Measurements from ENCODE around the gene TAF11L13.
"Not testable (repeated sequence)": the region's sequence is repeated elsewhere in the genome, so short reads cannot be mapped to it uniquely, and the experiment has no call there.

The TAF11L13 gene

GRCh38 chr5:17655201-17655759 lies 23.4 kb downstream of the TAF11L13 start:
- H3K27ac Mint-ChIP-seq; H3K9me3 Mint-ChIP-seq; DNase-seq; H3K36me3 Mint-ChIP-seq; ATAC-seq (replicated peaks); H3K4me1 Mint-ChIP-seq; H3K4me3 Mint-ChIP-seq; H3K27me3 Mint-ChIP-seq: not testable (repeated sequence)

- Mint-ChIP-seq H3K27ac (no peak overlapping the region), H3K4me1 (no peaks in the 10 kb centered on the region), H3K36me3 (no peaks in the 10 kb centered on the region), H3K27me3 (no peaks in the 10 kb centered on the region), H3K4me3 (no peak overlapping the region), H3K9me3 (peaks cover 0 to 3% of the 10 kb centered on the region in 2 donors)
- ATAC-seq (replicated peaks) (no peak), DNase-seq (no peak)
These were observed 24.0 kb downstream of the TAF11L13 start for GRCh38 chr5:17655921-17656320.

GRCh38 chr5:17663182-17663581 lies 31.3 kb downstream of the TAF11L13 start:
- ATAC-seq (replicated peaks), result no peak
- Mint-ChIP-seq H3K9me3 (peaks cover 3 to 7% of the 10 kb centered on the region in 2 donors), H3K27me3 (no peaks in the 10 kb centered on the region)

GRCh38 chr5:17665836-17666235 lies 33.9 kb downstream of the TAF11L13 start:
- no peak for DNase-seq
- H3K9me3 Mint-ChIP-seq, result peaks cover 5% of the 10 kb centered on the region in 2 donors
- no peaks in the 10 kb centered on the region for H3K36me3 Mint-ChIP-seq
- no peak overlapping the region for H3K4me3 Mint-ChIP-seq
- ATAC-seq (replicated peaks), result peak; percentile 73 to 76
- no peak overlapping the region for H3K27ac Mint-ChIP-seq
- peaks cover 17 to 23% of the 10 kb centered on the region in 2 donors for H3K4me1 Mint-ChIP-seq
- no peaks in the 10 kb centered on the region for H3K27me3 Mint-ChIP-seq

More at GRCh38 chr5:17663182-17663581, 31.3 kb downstream of the TAF11L13 start:
- DNase-seq, result no peak
- Mint-ChIP-seq H3K4me1 (peaks cover 17 to 23% of the 10 kb centered on the region in 2 donors), H3K4me3 (no peak overlapping the region), H3K27ac (no peak overlapping the region), H3K36me3 (no peaks in the 10 kb centered on the region)

- Mint-ChIP-seq H3K27ac (peak overlapping the region; percentile 65), H3K27me3 (no peaks in the 10 kb centered on the region), H3K36me3 (peaks cover 4 to 5% of the 10 kb centered on the region in 2 donors), H3K4me3 (peak overlapping the region; percentile 22 to 58), H3K9me3 (peaks cover 4 to 9% of the 10 kb centered on the region in 2 donors), H3K4me1 (peaks cover 16 to 23% of the 10 kb centered on the region in 2 donors)
- ATAC-seq (replicated peaks) (peak; percentile 81 to 83), DNase-seq (no peak)
These were observed 34.9 kb downstream of the TAF11L13 start for GRCh38 chr5:17666726-17667235.

GRCh38 chr5:17670353-17670752 lies 38.5 kb downstream of the TAF11L13 start:
- ATAC-seq (replicated peaks), result no peak
- no peak overlapping the region for H3K4me3 Mint-ChIP-seq

GRCh38 chr5:17678751-17679324 lies 47.0 kb downstream of the TAF11L13 start:
- H3K27ac Mint-ChIP-seq, result no peak overlapping the region
- no peak overlapping the region for H3K4me3 Mint-ChIP-seq
- ATAC-seq (replicated peaks) (no peak), DNase-seq (no peak)
- no peaks in the 10 kb centered on the region for H3K9me3 Mint-ChIP-seq
- no peaks in the 10 kb centered on the region for H3K36me3 Mint-ChIP-seq
- no peaks in the 10 kb centered on the region for H3K27me3 Mint-ChIP-seq
- H3K4me1 Mint-ChIP-seq, result no peaks in the 10 kb centered on the region

More at GRCh38 chr5:17670353-17670752, 38.5 kb downstream of the TAF11L13 start:
- no peaks in the 10 kb centered on the region for H3K27me3 Mint-ChIP-seq
- H3K27ac Mint-ChIP-seq, result no peak overlapping the region
- H3K4me1 Mint-ChIP-seq, result peaks cover 13 to 23% of the 10 kb centered on the region in 2 donors
- DNase-seq, result no peak
- H3K9me3 Mint-ChIP-seq, result peaks cover 4 to 8% of the 10 kb centered on the region in 2 donors
- H3K36me3 Mint-ChIP-seq, result peaks cover 4 to 7% of the 10 kb centered on the region in 2 donors

- Mint-ChIP-seq H3K27ac (no peak overlapping the region), H3K36me3 (no peaks in the 10 kb centered on the region), H3K27me3 (no peaks in the 10 kb centered on the region), H3K9me3 (no peaks in the 10 kb centered on the region), H3K4me1 (no peaks in the 10 kb centered on the region), H3K4me3 (no peak overlapping the region)
- ATAC-seq (replicated peaks) (no peak), DNase-seq (no peak)
These were observed 47.8 kb downstream of the TAF11L13 start for GRCh38 chr5:17679597-17680203.

- no peaks in the 10 kb centered on the region for H3K9me3 Mint-ChIP-seq
- no peaks in the 10 kb centered on the region for H3K27me3 Mint-ChIP-seq
- H3K27ac Mint-ChIP-seq, result no peak overlapping the region
- no peaks in the 10 kb centered on the region for H3K36me3 Mint-ChIP-seq
- no peak for DNase-seq
- no peak overlapping the region for H3K4me3 Mint-ChIP-seq
- ATAC-seq (replicated peaks), result no peak
- H3K4me1 Mint-ChIP-seq, result no peaks in the 10 kb centered on the region
These were observed 48.8 kb downstream of the TAF11L13 start for GRCh38 chr5:17680737-17681136.
